HepG2 (cell line): ENCODE results near the gene PGR. TPM values are rescaled to one million over a fixed set of nuclear protein-coding genes. Genes with fewer than 3 reads are reported as not detected.

Source experiments
- ATAC-seq: fragments of 200-7000 bp; cut with Tn5 transposase; 3 replicates; pipeline ENCODE4 v1.9.1; 2020; ENCODE audit warnings: mild to moderate bottlenecking, moderate library complexity
- BruUV-seq: library from RNA; stranded (reverse); fragments of 400-500 nt; replicated peaks from 2 replicates; lab custom pipeline; 2021; lab: Mats Ljungman, UMichigan
- CTCF ChIA-PET: fragments of 300-600 bp; formaldehyde crosslinking; extraction: SDS; loops from one replicate; lab custom pipeline; 2021; ENCODE audit warnings: low total read pairs, inconsistent platforms, low intra/inter-chr PET ratio; lab: Yijun Ruan, JAX
- POLR2A ChIA-PET: fragments of 350-600 bp; sonication (Branson Sonifier 250); formaldehyde crosslinking; loops from one replicate; lab custom pipeline; 2020; ENCODE audit warnings: antibody characterized with exemption, inconsistent platforms; lab: Yijun Ruan, JAX
- DNase-seq: peaks from one replicate; pipeline ENCODE4 v3.0.0-alpha.2; 2015; ENCODE audit warnings: low spot score
- FAIRE-seq: peaks from 3 replicates; lab custom pipeline; 2011; peaks lifted over from hg19 to GRCh38; lab: Jason Lieb, UNC
- H2AFZ ChIP-seq: one replicate; pipeline ENCODE4 v1.6.1; 2011; ENCODE audit warnings: low read length, inconsistent platforms
- H3K27ac ChIP-seq: fragments of 300-600 bp; 3 replicates; pipeline ENCODE4 v1.8.0; 2011; ENCODE audit warnings: mixed run types, mild to moderate bottlenecking, mixed read lengths, low read length, inconsistent platforms; ENCODE audit not compliant: insufficient read depth; ENCODE audit errors: extremely low read length
- H3K27me3 ChIP-seq, 2 experiments: fragments of 200-600 bp in 1 of 2; 2 replicates in 1 of 2; 3 replicates in 1 of 2; pipeline versions ENCODE4 v1.6.0 to v1.8.0; 2011; ENCODE audit warnings: low read length in 2 of 2, mild to moderate bottlenecking in 2 of 2, moderate library complexity in 2 of 2, inconsistent platforms in 1 of 2; ENCODE audit not compliant: insufficient read depth in 2 of 2, control insufficient read depth in 1 of 2
- H3K36me3 ChIP-seq, 2 experiments: fragments of 200-600 bp in 1 of 2; replicated peaks in 1 of 2; 2 replicates in 1 of 2; 3 replicates in 1 of 2; pipeline versions ENCODE4 v1.5.1 to v1.8.0; 2011; ENCODE audit warnings: low read length in 2 of 2, inconsistent platforms in 1 of 2; ENCODE audit not compliant: insufficient read depth in 2 of 2, control insufficient read depth in 1 of 2
- H3K4me1 ChIP-seq: 2 replicates; pipeline ENCODE4 v1.5.1; 2012; ENCODE audit warnings: low read length, inconsistent platforms; ENCODE audit not compliant: insufficient read depth
- H3K4me2 ChIP-seq: 2 replicates; pipeline ENCODE4 v1.6.0; 2011; ENCODE audit warnings: low read depth, low read length, inconsistent platforms
- H3K4me3 ChIP-seq, 3 experiments: fragments of 200-600 bp in 1 of 3; sonication (generic), shearing (Covaris generic) in 1 of 3; replicated peaks in 1 of 3; 2 replicates each; pipeline ENCODE4 v1.5.1; 2011 to 2016; ENCODE audit warnings: low read length in 3 of 3, inconsistent platforms in 2 of 3, low read depth in 2 of 3, mild to moderate bottlenecking in 2 of 3, control low read depth in 1 of 3, mixed read lengths in 1 of 3; ENCODE audit not compliant: insufficient read depth in 1 of 3
- H3K79me2 ChIP-seq: one replicate; pipeline ENCODE4 v1.6.1; 2011; ENCODE audit warnings: low read length, inconsistent platforms; ENCODE audit not compliant: insufficient read depth
- H3K9ac ChIP-seq: 2 replicates; pipeline ENCODE4 v1.6.0; 2011; ENCODE audit warnings: mild to moderate bottlenecking, low read depth, low read length, inconsistent platforms; ENCODE audit not compliant: insufficient read depth
- H3K9me3 ChIP-seq: 2 replicates; pipeline ENCODE4 v1.5.1; 2012; ENCODE audit warnings: mild to moderate bottlenecking, low read length
- H4K20me1 ChIP-seq: 2 replicates; pipeline ENCODE4 v1.6.0; 2011; ENCODE audit warnings: inconsistent platforms, mild to moderate bottlenecking, low read length, moderate library complexity; ENCODE audit not compliant: insufficient read depth
- GTF2F1 ChIP-seq: fragments of 150-350 bp; IDR thresholded peaks from 2 replicates; pipeline ENCODE4 v1.6.1; 2014; ENCODE audit warnings: low read length
- HNRNPLL ChIP-seq: fragments of 200-400 bp; formaldehyde crosslinking; IDR thresholded peaks from 2 replicates; pipeline ENCODE4 v1.6.1; 2017; ENCODE audit warnings: mild to moderate bottlenecking, low read depth, low read length; ENCODE audit not compliant: poor library complexity, severe bottlenecking
- IRF1 ChIP-seq: sonication (generic); formaldehyde crosslinking; IDR thresholded peaks from 2 replicates; pipeline ENCODE4 v1.4.0; 2020; ENCODE audit warnings: low read depth, mild to moderate bottlenecking, missing genetic modification reagents
- MIER3 ChIP-seq: IDR thresholded peaks from 2 replicates; pipeline ENCODE4 v1.6.1; 2016; ENCODE audit warnings: missing compliant biosample characterization, borderline replicate concordance
- NR2C2 ChIP-seq: sonication (generic); formaldehyde crosslinking; IDR thresholded peaks from 2 replicates; pipeline ENCODE4 v1.4.0; 2020; ENCODE audit warnings: missing genetic modification reagents, mild to moderate bottlenecking, moderate library complexity, borderline replicate concordance
- SAP130 ChIP-seq: IDR thresholded peaks from 2 replicates; pipeline ENCODE4 v1.6.1; 2016; ENCODE audit warnings: low read depth
- SNAPC2 ChIP-seq: sonication (generic); formaldehyde crosslinking; IDR thresholded peaks from 2 replicates; pipeline ENCODE4 v1.8.1; 2022; ENCODE audit warnings: mild to moderate bottlenecking, missing genetic modification reagents
- YEATS2 ChIP-seq: sonication (generic); formaldehyde crosslinking; IDR thresholded peaks from 2 replicates; pipeline ENCODE4 v1.4.0; 2020; ENCODE audit warnings: missing genetic modification reagents, borderline replicate concordance
- ZNF10 ChIP-seq: sonication (generic); formaldehyde crosslinking; IDR thresholded peaks from 2 replicates; pipeline ENCODE4 v1.4.0; 2020; ENCODE audit warnings: mild to moderate bottlenecking, low read depth, missing genetic modification reagents, borderline replicate concordance
- ZNF484 ChIP-seq: sonication (generic); formaldehyde crosslinking; IDR thresholded peaks from 2 replicates; pipeline ENCODE4 v1.5.1; 2020; ENCODE audit warnings: mild to moderate bottlenecking, low read depth, missing genetic modification reagents, borderline replicate concordance
- ZNF761 ChIP-seq: sonication (generic); formaldehyde crosslinking; conservative IDR thresholded peaks from 2 replicates; pipeline ENCODE4 v1.4.0; 2020; ENCODE audit warnings: mild to moderate bottlenecking, missing genetic modification reagents
- WGBS: methylation state at CpG from one replicate; pipeline ENCODE4 v1.1.6; 2017; ENCODE audit warnings: low lambda C conversion rate; 5-methylcytosine and 5-hydroxymethylcytosine counted together
- in situ Hi-C: cut with HindIII; loops from 2 replicates; pipeline ENCODE4 v1.10.0; 2017; ENCODE audit warnings: low pct_unique_long_range_greater_than_20kb; ENCODE audit not compliant: extremely low pct_ligation_motif_present
- intact Hi-C: fragments of 100-400 bp; cut with micrococcal nuclease; formaldehyde crosslinking; loops from one replicate; pipeline ENCODE4 v1.10.0; 2022; ENCODE audit not compliant: unreplicated experiment
- polyA plus RNA-seq, 8 experiments: library from polyadenylated mRNA; depleted of rRNA in 3 of 8; stranded (reverse) in 7 of 8; unstranded in 1 of 8; fragments of >200 nt; fragmentation: Illumina TruSeq in 4 of 8; extraction: Trizol in 4 of 8; gene quantifications; 2 replicates each; pipeline versions ENCODE4 v1.2.1 to v1.2.3, GENCODE V29; 2011 to 2016; ENCODE audit warnings: low read depth in 4 of 8, missing spikeins in 1 of 8, mixed read lengths in 1 of 8; ENCODE audit not compliant: insufficient read depth in 1 of 8
- total RNA-seq, 5 experiments: library from RNA; depleted of rRNA; stranded (reverse); fragments of >200 nt; fragmentation: Illumina TruSeq; extraction: Trizol; gene quantifications; 2 replicates each; pipeline ENCODE4 v1.2.3, GENCODE V29; 2016; ENCODE audit warnings: low read depth in 1 of 5
- TF ChIP-seq, protein P1 (sequence below): sonication (generic); formaldehyde crosslinking; conservative IDR thresholded peaks from 2 replicates; pipeline ENCODE4 v1.8.0; 2022; ENCODE audit warnings: missing genetic modification reagents

The PGR gene
- total and polyA plus RNA-seq, 2 of the 13 experiments (the other 11 are each of a cell fraction or from before 2014, with no cell fraction given) = not detected

- Histone ChIP-seq H3K4me2 (no peak overlapping the region), H3K79me2 (no peaks in the 10 kb centered on the region), H2AFZ (no peak overlapping the region), H3K36me3 (no peaks in the 10 kb centered on the region), H3K9me3 (no peaks in the 10 kb centered on the region), H3K27me3 (0 out of 5 replicates have a peak, but pooled peaks cover 0 to 4% of the 10 kb centered on the region in 2 experiments), H3K4me1 (no peaks in the 10 kb centered on the region), H3K4me3 (no peak overlapping the region), H3K27ac (no peak overlapping the region), H3K9ac (no peak overlapping the region), H4K20me1 (no peaks in the 10 kb centered on the region)
- TF ChIP-seq NR2C2 (CRISPR knock-in tag) (no peak), ZNF10 (no peak), HNRNPLL (no peak), SAP130 (CRISPR knock-in tag) (no peak), YEATS2 (CRISPR knock-in tag) (no peak)
- no TSS peak for BruUV-seq
- FAIRE-seq (no peak), ATAC-seq (no peak), DNase-seq (no peak)
- CTCF ChIA-PET = no interaction called here
- POLR2A ChIA-PET = no interaction called here
- intact Hi-C loops (no loop called here), in situ Hi-C loops (no loop called here)
- WGBS = 0% methylated on average over 1 of the region's 1 CpG
Measured at GRCh38 chr11:101133190-101133589, 3.6 kb upstream of the PGR start.

DNA sequence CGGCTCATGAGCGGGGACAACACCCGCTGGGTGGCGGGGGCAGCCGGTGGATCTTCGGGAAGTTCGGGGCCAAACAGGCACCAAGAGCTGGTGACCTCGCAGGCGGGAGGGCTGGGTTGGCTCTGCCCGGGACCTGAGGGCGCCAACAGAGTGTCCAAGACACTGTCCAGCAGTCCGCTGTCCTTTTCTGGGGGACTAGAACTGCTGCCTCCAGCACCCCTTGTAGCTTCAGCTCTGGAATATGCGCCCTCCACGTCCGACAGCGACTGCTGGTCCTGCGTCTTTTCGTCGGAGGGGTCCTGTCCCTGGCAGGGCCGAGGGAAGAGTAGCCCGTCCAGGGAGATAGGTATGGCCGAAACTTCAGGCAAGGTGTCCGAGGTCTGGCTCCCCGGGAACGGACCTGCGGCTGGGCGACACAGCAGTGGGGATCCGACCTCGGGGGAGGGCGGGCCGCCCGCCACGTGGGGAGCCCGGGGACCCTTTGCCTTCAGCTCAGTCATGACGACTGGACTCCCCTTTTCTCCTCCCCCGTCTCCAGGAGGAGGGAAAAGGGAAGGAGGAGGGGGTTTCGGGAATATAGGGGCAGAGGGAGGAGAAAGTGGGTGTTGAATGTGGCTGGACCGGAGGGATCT is 926 bp downstream of the PGR start:
- intact Hi-C loops = no loop called here
- Histone ChIP-seq H3K79me2 (no peaks in the 10 kb centered on the region), H3K36me3 (no peaks in the 10 kb centered on the region), H3K9me3 (no peaks in the 10 kb centered on the region), H4K20me1 (no peaks in the 10 kb centered on the region), H3K27me3 (peaks cover 1 to 11% of the 10 kb centered on the region in 2 experiments; a peak in 3 of 5 replicates), H2AFZ (no peak overlapping the region), H3K27ac (no peak overlapping the region), H3K4me2 (no peak overlapping the region), H3K9ac (no peak overlapping the region), H3K4me1 (no peaks in the 10 kb centered on the region), H3K4me3 (no peak overlapping the region)
- CTCF ChIA-PET = no interaction called here
- POLR2A ChIA-PET = no interaction called here
- DNase-seq (no peak), ATAC-seq (peak; percentile 39; the same call in 2 of the 3 replicates), FAIRE-seq (no peak)
- 33% methylated on average over 30 of the region's 38 CpGs for WGBS
- in situ Hi-C loops = no loop called here
- no peak for TF ChIP-seq ZNF484 (CRISPR knock-in tag)
- TF ChIP-seq IRF1 (CRISPR knock-in tag) = no peak
- TF ChIP-seq GTF2F1 = no peak
- no peak for TF ChIP-seq SNAPC2
- no peak for TF ChIP-seq MIER3 (CRISPR knock-in tag)
- TF ChIP-seq, protein P1, sequence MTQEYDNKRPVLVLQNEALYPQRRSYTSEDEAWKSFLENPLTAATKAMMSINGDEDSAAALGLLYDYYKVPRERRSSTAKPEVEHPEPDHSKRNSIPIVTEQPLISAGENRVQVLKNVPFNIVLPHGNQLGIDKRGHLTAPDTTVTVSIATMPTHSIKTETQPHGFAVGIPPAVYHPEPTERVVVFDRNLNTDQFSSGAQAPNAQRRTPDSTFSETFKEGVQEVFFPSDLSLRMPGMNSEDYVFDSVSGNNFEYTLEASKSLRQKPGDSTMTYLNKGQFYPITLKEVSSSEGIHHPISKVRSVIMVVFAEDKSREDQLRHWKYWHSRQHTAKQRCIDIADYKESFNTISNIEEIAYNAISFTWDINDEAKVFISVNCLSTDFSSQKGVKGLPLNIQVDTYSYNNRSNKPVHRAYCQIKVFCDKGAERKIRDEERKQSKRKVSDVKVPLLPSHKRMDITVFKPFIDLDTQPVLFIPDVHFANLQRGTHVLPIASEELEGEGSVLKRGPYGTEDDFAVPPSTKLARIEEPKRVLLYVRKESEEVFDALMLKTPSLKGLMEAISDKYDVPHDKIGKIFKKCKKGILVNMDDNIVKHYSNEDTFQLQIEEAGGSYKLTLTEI (CRISPR knock-in tag) = no peak
- TF ChIP-seq ZNF761 (CRISPR knock-in tag) = no peak
- BruUV-seq = no TSS peak
